K562 (cell line): Measurements from ENCODE around the gene FBXW7. TPM values are rescaled to one million over a fixed set of nuclear protein-coding genes. Genes with fewer than 3 reads are reported as not detected.

Experiments used
- FOSL1 ChIP-seq: fragments of 200-800 bp; sonication (Bioruptor generic); conservative IDR thresholded peaks from 2 replicates; pipeline ENCODE4 v1.6.1; 2016; ENCODE audit warnings: missing genetic modification characterization, missing compliant biosample characterization
- KAT2B ChIP-seq: IDR thresholded peaks from one replicate; pipeline ENCODE4 v1.6.1; 2012; ENCODE audit warnings: low read depth, mild to moderate bottlenecking, control low read depth, inconsistent platforms, low read length, moderate library complexity
- MLX ChIP-seq, 2 experiments: fragments of 450-650 bp in 1 of 2; sonication (generic) in 1 of 2; formaldehyde crosslinking; conservative IDR thresholded peaks; 2 replicates each; pipeline versions ENCODE4 v1.4.0 to v1.8.1; 2020 to 2022; ENCODE audit warnings: mild to moderate bottlenecking in 1 of 2, missing genetic modification reagents in 1 of 2
- MYNN ChIP-seq, 2 experiments: sonication (generic); formaldehyde crosslinking in 1 of 2; IDR thresholded peaks; 2 replicates each; pipeline versions ENCODE4 v1.5.0 to v1.6.1; 2016 to 2020; ENCODE audit warnings: antibody characterized with exemption in 1 of 2, missing genetic modification reagents in 1 of 2
- NCOR1 ChIP-seq: fragments of 450-650 bp; IDR thresholded peaks from 2 replicates; pipeline ENCODE4 v1.6.1; 2016; ENCODE audit warnings: mild to moderate bottlenecking, moderate library complexity
- RBM14 ChIP-seq: fragments of 200-400 bp; formaldehyde crosslinking; IDR thresholded peaks from 2 replicates; pipeline ENCODE4 v1.6.1; 2018; ENCODE audit warnings: low read depth, mild to moderate bottlenecking, low read length, moderate library complexity, borderline replicate concordance; ENCODE audit not compliant: insufficient read depth
- RBM34 ChIP-seq: fragments of 200-400 bp; formaldehyde crosslinking; IDR thresholded peaks from 2 replicates; pipeline ENCODE4 v1.6.1; 2018; ENCODE audit warnings: low read length, borderline replicate concordance; ENCODE audit not compliant: insufficient read depth
- RNF2 ChIP-seq: sonication (generic); IDR thresholded peaks from 2 replicates; pipeline ENCODE4 v1.6.1; 2016
- ZBTB9 ChIP-seq: fragments of 450-650 bp; formaldehyde crosslinking; IDR thresholded peaks from 2 replicates; pipeline ENCODE4 v1.4.0; 2020; ENCODE audit warnings: mild to moderate bottlenecking, moderate library complexity
- ZNF134 ChIP-seq: fragments of 250-450 bp; sonication (Bioruptor Pico); conservative IDR thresholded peaks from 2 replicates; pipeline ENCODE4 v1.4.0; 2020
- ZNF263 ChIP-seq: sonication (generic); formaldehyde crosslinking; IDR thresholded peaks from 2 replicates; pipeline ENCODE4 v1.8.0; 2022; ENCODE audit warnings: mild to moderate bottlenecking, missing genetic modification reagents, borderline replicate concordance
- polyA plus RNA-seq, 8 experiments: library from polyadenylated mRNA; depleted of rRNA in 4 of 8; stranded (reverse) in 5 of 8; unstranded in 3 of 8; fragments of >200 nt; fragmentation: Nextera tagmentation in 2 of 8; fragmentation: Illumina TruSeq in 1 of 8; extraction: Ambion mirVana in 2 of 8; extraction: Trizol in 1 of 8; gene quantifications; 2 replicates each; pipeline versions ENCODE4 v1.2.1 to v1.2.3, GENCODE V29; 2011 to 2014; ENCODE audit warnings: inconsistent platforms in 1 of 8, missing spikeins in 1 of 8
- total RNA-seq, 7 experiments: library from RNA; depleted of rRNA in 6 of 7; stranded (reverse); fragments of >200 nt in 6 of 7; fragmentation: Illumina TruSeq in 2 of 7; extraction: Trizol in 2 of 7; gene quantifications; 2 replicates each; pipeline versions ENCODE4 v1.2.1 to v1.2.3, GENCODE V29; 2011 to 2021; ENCODE audit warnings: low replicate concordance in 1 of 7
- TF ChIP-seq, protein P1 (sequence below): IDR thresholded peaks from 2 replicates; pipeline ENCODE4 v1.6.1; 2011; ENCODE audit warnings: borderline replicate concordance, low read depth, mild to moderate bottlenecking, moderate library complexity, low read length; ENCODE audit not compliant: insufficient read depth, poor library complexity, severe bottlenecking
- TF ChIP-seq, protein P2 (sequence below): IDR thresholded peaks from 2 replicates; pipeline ENCODE4 v1.6.1; 2012; ENCODE audit warnings: low read depth, low read length, improper control_type of control experiment, borderline replicate concordance
- TF ChIP-seq, protein P3 (sequence below): sonication (generic); formaldehyde crosslinking; IDR thresholded peaks from 2 replicates; pipeline ENCODE4 v1.8.0; 2023; ENCODE audit warnings: mild to moderate bottlenecking, missing genetic modification reagents
- TF ChIP-seq, protein P4 (sequence below), 2 experiments: fragments of 450-650 bp in 1 of 2; IDR thresholded peaks; 2 replicates each; pipeline ENCODE4 v1.6.1; 2011 to 2017; ENCODE audit warnings: low read depth in 2 of 2, antibody characterized with exemption in 1 of 2, borderline replicate concordance in 1 of 2, low read length in 1 of 2, mild to moderate bottlenecking in 1 of 2, mixed read lengths in 1 of 2; ENCODE audit not compliant: control insufficient read depth in 1 of 2

FBXW7 gene
- total and polyA plus RNA-seq, 9 of the 15 experiments (the other 6 are each of a cell fraction or from before 2014, with no cell fraction given): 6.8 to 44.2 (median 16.4) TPM

DNA sequence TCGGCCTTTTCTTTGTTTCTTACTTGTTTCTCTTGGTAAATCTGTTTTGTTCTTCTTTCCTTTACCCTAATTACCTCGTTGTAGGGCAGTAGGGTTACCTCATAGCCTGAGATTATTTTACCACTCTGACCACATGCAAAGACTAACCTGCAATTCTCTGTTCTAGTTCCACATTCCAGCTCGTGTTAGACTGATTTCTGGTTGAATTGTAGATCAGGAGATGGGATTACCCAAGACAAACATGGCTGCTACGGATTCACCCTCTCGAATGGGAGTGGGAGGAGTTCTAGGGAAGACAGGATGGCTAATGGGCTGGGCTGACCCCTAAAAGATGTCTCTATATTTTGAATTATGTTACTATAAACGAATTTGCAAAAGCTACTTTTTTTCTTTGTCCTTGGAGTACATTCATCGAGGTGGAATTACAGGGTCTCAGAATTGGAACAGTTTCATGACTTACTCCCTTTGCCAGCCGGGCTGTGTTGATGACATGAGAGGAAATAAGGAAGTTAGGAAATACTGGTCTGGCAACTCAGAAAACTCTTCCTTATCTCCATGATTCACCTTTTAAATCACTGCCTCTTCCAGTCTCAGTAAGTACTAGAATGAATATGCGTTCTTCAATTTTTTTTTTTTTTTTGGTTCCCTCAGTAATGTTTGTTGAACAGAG lies 36.7 kb upstream of the FBXW7 start (continued):
- TF ChIP-seq ZBTB9 (no peak), FOSL1 (tag) (peak; percentile 95), ZNF263 (CRISPR knock-in tag) (no peak), RBM34 (no peak), MYNN (IDR thresholded peaks at IDR 0.05) (no peak), MYNN (CRISPR knock-in tag; IDR thresholded peaks at IDR 0.05) (no peak), MLX (CRISPR knock-in tag; conservative IDR thresholded peaks at IDR 0.05) (no peak), ZNF134 (no peak), RNF2 (0 out of 2 replicates have a peak, but pooled peaks have one; percentile 40), NCOR1 (peak; percentile 58), KAT2B (no peak), RBM14 (no peak)
- TF ChIP-seq, protein P1, sequence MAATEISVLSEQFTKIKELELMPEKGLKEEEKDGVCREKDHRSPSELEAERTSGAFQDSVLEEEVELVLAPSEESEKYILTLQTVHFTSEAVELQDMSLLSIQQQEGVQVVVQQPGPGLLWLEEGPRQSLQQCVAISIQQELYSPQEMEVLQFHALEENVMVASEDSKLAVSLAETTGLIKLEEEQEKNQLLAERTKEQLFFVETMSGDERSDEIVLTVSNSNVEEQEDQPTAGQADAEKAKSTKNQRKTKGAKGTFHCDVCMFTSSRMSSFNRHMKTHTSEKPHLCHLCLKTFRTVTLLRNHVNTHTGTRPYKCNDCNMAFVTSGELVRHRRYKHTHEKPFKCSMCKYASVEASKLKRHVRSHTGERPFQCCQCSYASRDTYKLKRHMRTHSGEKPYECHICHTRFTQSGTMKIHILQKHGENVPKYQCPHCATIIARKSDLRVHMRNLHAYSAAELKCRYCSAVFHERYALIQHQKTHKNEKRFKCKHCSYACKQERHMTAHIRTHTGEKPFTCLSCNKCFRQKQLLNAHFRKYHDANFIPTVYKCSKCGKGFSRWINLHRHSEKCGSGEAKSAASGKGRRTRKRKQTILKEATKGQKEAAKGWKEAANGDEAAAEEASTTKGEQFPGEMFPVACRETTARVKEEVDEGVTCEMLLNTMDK: no peak
- TF ChIP-seq, protein P2, sequence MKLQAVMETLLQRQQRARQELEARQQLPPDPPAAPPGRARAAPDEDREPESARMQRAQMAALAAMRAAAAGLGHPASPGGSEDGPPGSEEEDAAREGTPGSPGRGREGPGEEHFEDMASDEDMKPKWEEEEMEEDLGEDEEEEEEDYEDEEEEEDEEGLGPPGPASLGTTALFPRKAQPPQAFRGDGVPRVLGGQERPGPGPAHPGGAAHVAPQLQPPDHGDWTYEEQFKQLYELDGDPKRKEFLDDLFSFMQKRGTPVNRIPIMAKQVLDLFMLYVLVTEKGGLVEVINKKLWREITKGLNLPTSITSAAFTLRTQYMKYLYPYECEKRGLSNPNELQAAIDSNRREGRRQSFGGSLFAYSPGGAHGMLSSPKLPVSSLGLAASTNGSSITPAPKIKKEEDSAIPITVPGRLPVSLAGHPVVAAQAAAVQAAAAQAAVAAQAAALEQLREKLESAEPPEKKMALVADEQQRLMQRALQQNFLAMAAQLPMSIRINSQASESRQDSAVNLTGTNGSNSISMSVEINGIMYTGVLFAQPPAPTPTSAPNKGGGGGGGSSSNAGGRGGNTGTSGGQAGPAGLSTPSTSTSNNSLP: 0 out of 2 replicates have a peak, but pooled peaks have one; percentile 31
- TF ChIP-seq, protein P3, sequence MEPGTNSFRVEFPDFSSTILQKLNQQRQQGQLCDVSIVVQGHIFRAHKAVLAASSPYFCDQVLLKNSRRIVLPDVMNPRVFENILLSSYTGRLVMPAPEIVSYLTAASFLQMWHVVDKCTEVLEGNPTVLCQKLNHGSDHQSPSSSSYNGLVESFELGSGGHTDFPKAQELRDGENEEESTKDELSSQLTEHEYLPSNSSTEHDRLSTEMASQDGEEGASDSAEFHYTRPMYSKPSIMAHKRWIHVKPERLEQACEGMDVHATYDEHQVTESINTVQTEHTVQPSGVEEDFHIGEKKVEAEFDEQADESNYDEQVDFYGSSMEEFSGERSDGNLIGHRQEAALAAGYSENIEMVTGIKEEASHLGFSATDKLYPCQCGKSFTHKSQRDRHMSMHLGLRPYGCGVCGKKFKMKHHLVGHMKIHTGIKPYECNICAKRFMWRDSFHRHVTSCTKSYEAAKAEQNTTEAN: no peak
- TF ChIP-seq, protein P4, sequence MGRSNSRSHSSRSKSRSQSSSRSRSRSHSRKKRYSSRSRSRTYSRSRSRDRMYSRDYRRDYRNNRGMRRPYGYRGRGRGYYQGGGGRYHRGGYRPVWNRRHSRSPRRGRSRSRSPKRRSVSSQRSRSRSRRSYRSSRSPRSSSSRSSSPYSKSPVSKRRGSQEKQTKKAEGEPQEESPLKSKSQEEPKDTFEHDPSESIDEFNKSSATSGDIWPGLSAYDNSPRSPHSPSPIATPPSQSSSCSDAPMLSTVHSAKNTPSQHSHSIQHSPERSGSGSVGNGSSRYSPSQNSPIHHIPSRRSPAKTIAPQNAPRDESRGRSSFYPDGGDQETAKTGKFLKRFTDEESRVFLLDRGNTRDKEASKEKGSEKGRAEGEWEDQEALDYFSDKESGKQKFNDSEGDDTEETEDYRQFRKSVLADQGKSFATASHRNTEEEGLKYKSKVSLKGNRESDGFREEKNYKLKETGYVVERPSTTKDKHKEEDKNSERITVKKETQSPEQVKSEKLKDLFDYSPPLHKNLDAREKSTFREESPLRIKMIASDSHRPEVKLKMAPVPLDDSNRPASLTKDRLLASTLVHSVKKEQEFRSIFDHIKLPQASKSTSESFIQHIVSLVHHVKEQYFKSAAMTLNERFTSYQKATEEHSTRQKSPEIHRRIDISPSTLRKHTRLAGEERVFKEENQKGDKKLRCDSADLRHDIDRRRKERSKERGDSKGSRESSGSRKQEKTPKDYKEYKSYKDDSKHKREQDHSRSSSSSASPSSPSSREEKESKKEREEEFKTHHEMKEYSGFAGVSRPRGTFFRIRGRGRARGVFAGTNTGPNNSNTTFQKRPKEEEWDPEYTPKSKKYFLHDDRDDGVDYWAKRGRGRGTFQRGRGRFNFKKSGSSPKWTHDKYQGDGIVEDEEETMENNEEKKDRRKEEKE (IDR thresholded peaks at IDR 0.05; ENCODE audit: borderline replicate concordance in 1 of 2, control insufficient read depth in 1 of 2, low read depth in 2 of 2, low read length in 1 of 2): no peak
